Mononuclear cell (primary cell): Measurements from ENCODE around the gene TMEM234. TPM values are rescaled to one million over a fixed set of nuclear protein-coding genes. Genes with fewer than 3 reads are reported as not detected.
"Not testable (repeated sequence)": the region's sequence is repeated elsewhere in the genome, so short reads cannot be mapped to it uniquely, and the experiment has no call there.

ENCODE experiments used
- H3K27me3 ChIP-seq: 2 replicates; pipeline ENCODE4 v1.6.0; 2011; ENCODE audit warnings: low read length, control low read depth; ENCODE audit not compliant: insufficient read depth
- H3K4me1 ChIP-seq: 2 replicates; pipeline ENCODE4 v1.5.1; 2011; ENCODE audit warnings: mild to moderate bottlenecking, low read length, control low read depth; ENCODE audit not compliant: insufficient read depth
- H3K4me3 ChIP-seq: 2 replicates; pipeline ENCODE4 v1.5.1; 2011; ENCODE audit warnings: mild to moderate bottlenecking, low read length, moderate library complexity
- H3K9me3 ChIP-seq: 2 replicates; pipeline ENCODE4 v1.5.1; 2011; ENCODE audit warnings: low read depth, mild to moderate bottlenecking, control low read depth, low read length
- total RNA-seq: library from RNA; depleted of rRNA; stranded (reverse); fragments of >200 nt; gene quantifications from one replicate; pipeline ENCODE4 v1.2.3, GENCODE V29; 2012

Gene TMEM234
- total RNA-seq, result 6.6 TPM

- no peaks in the 10 kb centered on the region for H3K9me3 ChIP-seq
- peak within 1 kb of the TSS; percentile 75 for H3K4me3 ChIP-seq
- H3K4me1 ChIP-seq, result peaks cover 27% of the 10 kb centered on the region
- no peaks in the 10 kb centered on the region for H3K27me3 ChIP-seq
Measured at GRCh38 chr1:32221980-32222755, at the start of gene TMEM234, which contains the start of gene EIF3I. TMEM234 (minus strand) TSS chr1:32222353; CDS start chr1:32222322, 31 bp downstream. EIF3I (plus strand) TSS chr1:32222407; CDS start chr1:32222442, 35 bp downstream.

- peaks cover 65% of the 10 kb centered on the region for H3K4me1 ChIP-seq
Measured at GRCh38 chr1:32269744-32270143, 47.6 kb upstream of the TMEM234 start.

GRCh38 chr1:32266921-32267591, 44.9 kb upstream of the TMEM234 start:
- H3K27me3 ChIP-seq, result no peaks in the 10 kb centered on the region
- no peak overlapping the region for H3K4me3 ChIP-seq
- H3K4me1 ChIP-seq, result peaks cover 58% of the 10 kb centered on the region
- H3K9me3 ChIP-seq, result no peaks in the 10 kb centered on the region

More at GRCh38 chr1:32269744-32270143, 47.6 kb upstream of the TMEM234 start:
- Histone ChIP-seq H3K9me3 (no peaks in the 10 kb centered on the region), H3K27me3 (no peaks in the 10 kb centered on the region), H3K4me3 (no peak overlapping the region)

GRCh38 chr1:32265846-32266245, 43.7 kb upstream of the TMEM234 start:
- Histone ChIP-seq H3K4me3 (no peak overlapping the region), H3K4me1 (peaks cover 45% of the 10 kb centered on the region)

GRCh38 chr1:32263744-32264143, 41.6 kb upstream of the TMEM234 start:
- H3K4me3 ChIP-seq, result no peak overlapping the region
- peaks cover 58% of the 10 kb centered on the region for H3K4me1 ChIP-seq
- no peaks in the 10 kb centered on the region for H3K27me3 ChIP-seq
- no peaks in the 10 kb centered on the region for H3K9me3 ChIP-seq

More at GRCh38 chr1:32265846-32266245, 43.7 kb upstream of the TMEM234 start:
- Histone ChIP-seq H3K27me3 (no peaks in the 10 kb centered on the region), H3K9me3 (no peaks in the 10 kb centered on the region)

- H3K4me1 ChIP-seq, result peaks cover 61% of the 10 kb centered on the region
- H3K27me3 ChIP-seq, H3K4me3 ChIP-seq, H3K9me3 ChIP-seq: not testable (repeated sequence)
Measured at GRCh38 chr1:32263236-32263593, 41.1 kb upstream of the TMEM234 start.

- no peaks in the 10 kb centered on the region for H3K27me3 ChIP-seq
- no peaks in the 10 kb centered on the region for H3K9me3 ChIP-seq
- no peak overlapping the region for H3K4me3 ChIP-seq
- H3K4me1 ChIP-seq, result peaks cover 68% of the 10 kb centered on the region
Measured at GRCh38 chr1:32257227-32257508, 35.0 kb upstream of the TMEM234 start.

- Histone ChIP-seq H3K27me3 (no peaks in the 10 kb centered on the region), H3K4me1 (peaks cover 73% of the 10 kb centered on the region), H3K4me3 (peak overlapping the region; percentile 8), H3K9me3 (no peaks in the 10 kb centered on the region)
Measured at GRCh38 chr1:32256473-32257226, 34.5 kb upstream of the TMEM234 start.

GRCh38 chr1:32255072-32256071, 33.2 kb upstream of the TMEM234 start:
- H3K9me3 ChIP-seq, result no peaks in the 10 kb centered on the region
- H3K4me3 ChIP-seq, result no peak overlapping the region
- H3K27me3 ChIP-seq, result no peaks in the 10 kb centered on the region
- H3K4me1 ChIP-seq, result peaks cover 82% of the 10 kb centered on the region

- Histone ChIP-seq H3K9me3 (no peaks in the 10 kb centered on the region), H3K4me1 (peaks cover 90% of the 10 kb centered on the region), H3K27me3 (no peaks in the 10 kb centered on the region), H3K4me3 (peak within 1 kb of the TSS; percentile 54)
Measured at GRCh38 chr1:32250893-32251716, 29.0 kb upstream of the TMEM234 start, which contains the start of gene LCK. LCK (plus strand) TSS chr1:32251265; CDS start chr1:32274330, 23,065 bp downstream.

- Histone ChIP-seq H3K9me3 (no peaks in the 10 kb centered on the region), H3K27me3 (no peaks in the 10 kb centered on the region), H3K4me3 (peak overlapping the region; percentile 54), H3K4me1 (peaks cover 84% of the 10 kb centered on the region)
Measured at GRCh38 chr1:32249831-32250525, 27.8 kb upstream of the TMEM234 start.

- no peaks in the 10 kb centered on the region for H3K27me3 ChIP-seq
- H3K4me3 ChIP-seq, result no peak overlapping the region
- H3K9me3 ChIP-seq, result no peaks in the 10 kb centered on the region
- peaks cover 69% of the 10 kb centered on the region for H3K4me1 ChIP-seq
Measured at GRCh38 chr1:32247983-32248889, 26.1 kb upstream of the TMEM234 start.
